Measurements from ENCODE around the gene CHD1L.
A peak's percentile ranks its signal among the peaks of the same experiment; 100 is the strongest.
"Not testable (repeated sequence)": the region's sequence is repeated elsewhere in the genome, so short reads cannot be mapped to it uniquely, and the experiment has no call there.

Gene CHD1L

GRCh38 chr1:147242449-147243227, at the start of gene CHD1L:
Gene CHD1L, plus strand, starts transcription at chr1:147242684. Its CDS starts 20 bp downstream, at chr1:147242704.
- FAIRE-seq = no peak

DNA sequence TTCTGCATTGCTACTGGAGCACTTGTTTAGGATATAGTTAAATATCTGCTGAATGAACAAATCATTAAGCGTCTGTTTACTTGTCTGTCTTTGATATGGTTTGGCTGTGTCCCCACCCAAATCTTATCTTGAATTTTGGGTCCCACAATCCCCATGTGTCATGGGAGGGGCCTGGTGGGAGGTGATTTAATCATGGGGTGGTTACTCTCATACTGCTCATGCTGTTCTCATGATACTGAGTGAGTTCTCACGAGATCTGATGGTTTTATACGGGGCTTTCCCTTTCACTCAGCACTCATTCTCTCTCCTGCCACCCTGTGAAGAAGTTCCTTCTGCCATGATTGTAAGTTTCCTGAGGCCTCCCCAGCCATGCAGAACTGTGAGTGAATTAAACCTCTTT, 45.2 kb upstream of the CHD1L start:
- not testable (repeated sequence) for FAIRE-seq

DNA sequence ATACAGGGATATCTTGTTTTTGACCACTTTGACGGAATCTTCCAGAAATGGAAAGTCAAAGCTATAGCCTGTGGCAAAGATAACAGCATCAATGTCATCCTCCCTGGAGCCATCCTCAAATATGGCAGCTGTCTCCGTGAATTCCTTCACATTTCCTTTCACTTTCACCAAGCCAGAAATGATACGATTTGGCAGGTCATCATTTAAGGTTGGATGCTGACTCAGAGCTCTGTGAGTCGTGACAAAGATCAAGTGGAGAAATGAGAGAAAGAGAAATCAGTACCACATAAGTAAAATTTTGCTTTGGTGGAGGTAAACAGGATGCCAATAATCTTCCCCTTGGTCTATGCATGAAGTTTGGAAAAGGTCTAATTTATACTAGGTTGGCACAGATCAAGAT, 41.2 kb upstream of the CHD1L start:
- no peak for FAIRE-seq

DNA sequence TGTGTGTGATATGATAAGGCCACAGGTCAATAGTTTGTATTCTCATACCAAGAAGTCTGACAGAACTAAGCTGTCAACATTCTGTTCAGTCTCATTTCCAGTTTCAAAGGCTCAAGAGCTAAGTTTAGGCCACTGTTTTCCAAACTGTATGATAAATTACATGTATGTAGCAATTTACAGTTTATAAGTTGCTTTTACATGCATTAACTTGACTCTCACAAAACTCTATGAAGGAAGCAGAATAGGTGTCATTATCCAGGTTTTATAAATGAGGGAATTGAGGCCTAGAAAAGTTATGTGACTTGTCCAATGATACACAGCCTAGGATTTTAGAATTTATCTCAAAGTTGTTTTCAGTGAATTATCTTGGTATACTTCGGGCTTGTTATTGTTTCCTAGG, 40.7 kb upstream of the CHD1L start:
- no peak for FAIRE-seq

DNA sequence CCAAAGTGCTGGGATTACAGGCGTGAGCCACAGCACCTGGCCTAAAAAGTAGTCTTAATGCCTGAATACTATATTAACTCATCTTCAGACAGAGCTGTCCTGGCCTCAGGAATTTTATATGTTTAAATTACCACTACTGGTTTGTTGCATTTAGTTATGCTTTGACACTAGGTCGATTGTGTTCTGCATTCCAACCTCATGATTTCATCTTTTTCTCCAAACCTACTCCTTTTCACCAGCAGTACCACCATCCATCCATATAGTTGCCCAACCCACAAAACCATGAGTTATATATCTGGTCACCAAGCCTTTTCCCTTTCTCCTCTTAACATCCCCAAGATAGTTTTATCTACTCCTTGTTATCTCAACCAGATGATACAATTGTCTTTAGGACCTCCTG, 39.9 kb upstream of the CHD1L start:
- no peak for FAIRE-seq

GRCh38 chr1:147204080-147204479, 38.4 kb upstream of the CHD1L start:
- FAIRE-seq = no peak

- no peak for FAIRE-seq
Measured at GRCh38 chr1:147207192-147207591, 35.3 kb upstream of the CHD1L start.

DNA sequence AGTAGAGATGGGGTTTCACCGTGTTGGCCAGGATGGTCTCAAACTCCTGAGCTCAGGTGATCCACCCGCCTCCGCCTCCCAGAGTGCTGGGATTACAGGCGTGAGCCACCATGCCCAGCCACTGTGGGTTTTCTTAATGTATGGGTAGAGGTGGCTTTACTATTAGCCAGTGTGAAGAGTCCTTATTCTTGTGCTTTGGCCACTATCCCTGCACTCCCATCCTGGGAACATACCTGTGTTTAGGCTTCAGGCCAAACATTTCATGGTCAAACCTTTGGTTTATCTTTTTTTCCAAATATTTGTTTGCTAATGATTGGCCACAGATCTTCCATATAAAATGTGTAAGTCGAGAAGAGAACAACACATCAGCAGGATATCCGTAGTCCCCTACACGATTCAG, 33.9 kb upstream of the CHD1L start:
- no peak for FAIRE-seq

GRCh38 chr1:147209825-147210821, 32.4 kb upstream of the CHD1L start:
- peak; percentile 67 for FAIRE-seq

GRCh38 chr1:147210987-147211386, 31.5 kb upstream of the CHD1L start:
- no peak for FAIRE-seq

DNA sequence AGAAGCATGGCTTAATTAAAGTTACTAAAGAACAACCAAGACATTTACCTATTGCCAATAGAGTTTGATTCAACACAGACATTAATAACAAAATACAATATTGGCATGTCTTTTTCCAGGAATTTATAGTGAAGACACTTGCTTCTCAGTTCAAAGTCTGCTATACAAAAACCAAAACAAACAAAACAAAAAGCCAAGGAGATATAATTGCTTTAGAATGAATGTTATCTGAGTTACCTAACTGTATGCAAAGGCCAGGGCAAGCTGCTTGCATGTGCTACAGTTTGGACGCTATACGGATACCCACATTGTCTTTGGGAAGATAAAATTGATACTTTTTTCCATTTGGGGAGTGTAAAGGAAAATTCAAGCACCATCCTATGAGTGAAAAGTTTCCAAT, 30.9 kb upstream of the CHD1L start:
- no peak for FAIRE-seq

GRCh38 chr1:147213271-147213670, 29.2 kb upstream of the CHD1L start:
- no peak for FAIRE-seq

GRCh38 chr1:147214325-147214724, 28.2 kb upstream of the CHD1L start:
- no peak for FAIRE-seq

DNA sequence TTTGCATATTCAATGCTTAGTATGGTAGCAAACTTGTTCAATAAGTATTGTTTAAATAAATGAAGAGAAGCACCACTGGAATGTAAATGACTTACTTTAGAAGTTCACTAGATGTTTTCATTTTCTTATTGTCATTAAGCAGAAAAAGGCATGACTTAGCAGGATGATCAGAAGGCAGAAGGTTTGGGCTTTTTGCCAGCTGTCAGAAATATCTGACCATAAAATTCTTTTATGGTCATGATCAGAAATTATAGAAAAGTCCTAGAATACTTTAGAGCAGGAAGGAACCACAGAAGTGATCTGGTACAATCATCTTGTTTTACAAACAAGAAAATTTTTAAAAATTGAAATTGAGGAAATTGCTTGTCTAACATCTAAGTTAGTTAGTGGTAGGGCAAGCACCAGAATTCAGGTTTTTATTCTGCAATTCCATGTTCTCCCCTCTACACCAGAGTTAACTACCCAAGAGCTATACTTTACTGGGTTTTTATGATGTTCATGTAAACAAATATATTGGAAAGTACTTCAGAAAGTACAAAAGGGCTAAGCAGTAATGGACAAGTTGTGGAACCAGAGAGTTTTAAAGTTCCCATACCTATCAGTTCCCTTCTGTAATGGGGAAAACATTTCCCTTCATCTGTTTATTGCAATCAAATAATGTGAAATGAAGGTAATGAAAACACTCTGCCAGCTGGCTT, 27.5 kb upstream of the CHD1L start:
- no peak for FAIRE-seq

DNA sequence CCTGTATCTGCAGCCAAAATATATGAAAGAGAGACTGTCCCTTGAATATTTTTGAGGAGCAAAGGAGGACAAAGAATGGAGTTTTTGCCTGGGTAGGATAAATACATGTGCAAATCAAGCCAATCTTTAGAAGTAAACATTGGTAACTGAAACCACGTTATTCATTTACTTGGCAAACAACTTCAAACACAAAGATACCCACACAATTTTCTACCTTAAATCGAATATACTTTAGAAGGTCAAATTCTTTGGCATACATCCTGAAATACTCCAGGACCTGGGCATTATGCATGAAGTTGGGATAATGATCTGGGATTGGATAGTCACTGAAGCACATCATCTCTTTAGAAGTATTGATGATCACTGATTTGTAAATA, 27.0 kb upstream of the CHD1L start:
- no peak for FAIRE-seq

DNA sequence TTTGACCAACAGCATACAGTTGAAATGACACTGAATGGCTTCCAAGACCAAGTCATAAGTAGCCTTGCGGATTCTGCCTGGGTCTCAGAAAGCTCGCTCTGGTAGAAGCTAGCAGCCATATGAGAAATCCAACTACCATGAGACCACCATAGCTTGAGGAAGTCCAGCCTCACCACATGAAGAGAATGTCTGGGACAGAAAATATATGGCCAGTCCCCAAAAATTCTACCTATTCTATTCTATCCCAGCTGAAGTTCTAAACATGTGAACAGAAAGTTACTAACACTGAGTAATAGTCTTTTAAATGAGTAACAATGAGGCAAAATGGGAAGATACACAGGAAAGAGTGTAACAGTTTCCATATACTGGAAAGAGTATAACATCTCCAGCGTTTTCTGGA, 26.4 kb upstream of the CHD1L start:
- FAIRE-seq = no peak

DNA sequence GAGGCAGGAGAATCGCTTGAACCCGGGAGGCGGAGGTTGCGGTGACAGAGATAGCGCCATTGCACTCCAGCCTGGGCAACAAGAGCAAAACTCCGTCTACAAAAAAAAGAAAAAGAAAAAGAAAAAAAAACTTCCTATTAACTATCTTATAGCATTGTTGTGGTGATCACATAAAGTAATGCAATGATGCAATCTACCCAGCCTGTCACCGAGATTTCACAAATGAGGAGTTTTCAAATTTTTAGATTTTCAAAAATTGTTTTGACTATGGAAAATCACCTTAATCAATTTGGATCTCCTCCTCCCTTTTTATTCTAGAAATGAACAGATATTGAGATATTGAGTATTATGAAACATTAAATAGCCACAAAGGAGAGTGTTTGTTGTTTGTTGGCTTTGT, 25.3 kb upstream of the CHD1L start:
- FAIRE-seq = no peak

DNA sequence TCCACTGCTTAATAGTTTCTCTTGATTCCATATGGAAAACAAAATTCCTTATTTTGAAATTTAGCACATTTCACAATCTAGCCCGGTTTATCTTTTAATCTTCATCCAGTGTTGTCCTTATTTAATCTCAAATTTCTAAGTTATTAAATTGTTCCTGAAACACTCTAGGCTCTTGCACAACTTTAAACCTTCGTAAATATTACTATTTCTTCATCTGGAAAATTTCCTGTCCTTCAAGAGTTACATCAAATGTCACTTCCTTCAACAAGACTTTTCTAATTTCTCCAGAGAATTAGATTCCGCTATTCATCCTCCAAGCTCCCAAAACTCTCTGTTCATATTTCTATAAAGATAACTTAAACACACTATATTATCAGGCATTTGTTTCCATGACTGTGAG, 23.9 kb upstream of the CHD1L start:
- no peak for FAIRE-seq

DNA sequence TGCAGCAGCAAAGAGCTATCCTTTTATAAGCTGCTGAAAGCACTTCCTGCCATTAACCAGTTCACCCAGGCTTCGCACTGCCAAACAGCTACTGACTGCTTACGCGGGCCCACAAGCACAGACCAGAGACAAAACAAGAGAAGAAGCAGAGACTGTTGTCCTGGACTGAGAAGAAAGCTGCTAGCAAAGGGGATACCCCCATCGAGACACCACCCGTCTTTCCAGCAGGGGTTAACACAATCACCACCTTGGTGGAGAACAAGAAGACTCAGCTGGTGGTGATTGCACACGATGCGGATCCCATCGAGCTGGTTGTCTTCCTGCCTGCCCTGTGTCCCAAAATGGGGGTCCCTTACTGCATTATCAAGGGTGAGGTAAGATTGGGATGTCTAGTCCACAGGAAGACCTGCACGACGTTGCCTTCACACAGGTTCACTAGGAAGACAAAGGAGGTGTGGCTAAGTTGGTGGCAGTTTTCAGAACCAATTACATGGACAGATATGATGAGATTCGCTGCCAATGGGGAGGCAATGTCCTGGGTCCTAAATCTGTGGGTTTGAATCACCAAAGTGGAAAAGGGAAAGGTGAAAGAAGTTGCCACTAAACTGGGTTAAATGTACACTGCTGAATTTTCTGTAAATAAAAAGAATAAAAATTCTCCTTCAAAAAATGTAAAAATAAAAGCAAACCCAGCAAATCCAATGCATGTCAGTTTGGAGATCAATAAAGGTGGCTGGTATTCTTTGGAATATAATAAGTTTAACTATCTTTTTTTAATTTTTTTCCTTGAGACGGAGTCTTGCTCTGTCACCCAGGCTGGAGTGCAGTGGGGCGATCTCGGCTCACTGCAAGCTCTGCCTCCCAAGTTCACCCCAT, 18.5 kb upstream of the CHD1L start:
- FAIRE-seq = no peak

DNA sequence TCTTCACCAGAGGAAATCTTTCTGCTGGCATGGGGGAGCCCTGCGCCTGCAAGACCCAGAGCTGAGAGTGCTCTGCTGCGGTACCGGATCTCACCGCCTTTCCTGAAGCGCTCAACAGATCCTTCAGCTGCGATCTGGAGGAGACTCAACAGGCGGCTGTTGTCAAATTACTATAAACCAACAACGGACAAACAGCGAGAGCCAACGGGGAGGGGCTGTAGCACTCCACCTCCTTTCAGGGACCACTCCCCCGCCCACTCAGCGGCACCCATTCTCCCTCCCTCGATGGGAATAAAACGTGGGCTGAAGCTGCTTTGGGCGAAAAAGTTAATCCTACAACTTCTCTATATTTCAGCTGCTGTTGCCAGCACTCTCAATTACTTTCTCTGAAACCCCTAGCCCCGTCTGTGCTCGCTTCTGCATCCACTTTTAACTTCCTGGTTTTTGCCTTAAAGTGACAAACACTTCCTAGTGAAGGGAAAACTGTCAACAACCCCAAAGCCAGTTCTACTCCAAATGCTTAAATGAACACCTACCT, 17.2 kb upstream of the CHD1L start, which contains the start of gene FMO5:
TSS of gene FMO5 (minus strand) at position 147 of the 538 bp plus-strand sequence. CDS start 310 bp downstream, outside the sequence.
- FAIRE-seq = no peak

- not testable (repeated sequence) for FAIRE-seq
Measured at GRCh38 chr1:147231032-147231431, 11.5 kb upstream of the CHD1L start.

GRCh38 chr1:147233903-147234302, 8.6 kb upstream of the CHD1L start:
- FAIRE-seq = not testable (repeated sequence)

All from A204.1 (cell line).